ENCODE data around the gene KRT33B. TPM values are rescaled to one million over a fixed set of nuclear protein-coding genes. Genes with fewer than 3 reads are reported as not detected.
"Not testable (repeated sequence)": the region's sequence is repeated elsewhere in the genome, so short reads cannot be mapped to it uniquely, and the experiment has no call there.

KRT33B gene
- total and polyA plus RNA-seq, 9 donors, result 0.08 to 0.37 (median 0.19) TPM

DNA sequence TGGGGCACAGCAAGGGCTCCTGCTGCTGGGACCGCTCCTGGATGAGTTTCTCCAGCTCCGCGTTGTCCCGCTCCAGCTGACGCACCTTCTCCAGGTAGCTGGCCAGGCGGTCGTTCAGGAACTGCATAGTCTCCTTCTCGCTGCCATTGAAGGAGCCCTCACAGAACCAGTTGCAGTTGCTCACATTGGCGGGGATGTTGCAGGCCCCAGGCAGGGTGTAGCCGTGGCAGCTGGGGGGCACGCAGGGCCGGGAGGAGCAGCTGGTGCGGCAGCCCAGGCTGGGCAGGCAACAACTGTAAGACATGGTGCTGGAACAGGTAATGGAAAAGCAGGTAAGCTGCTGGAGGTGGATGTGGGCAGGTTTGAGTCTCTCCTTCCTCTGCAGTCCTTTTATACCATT lies 12.3 kb upstream of the KRT33B start, which contains the start of gene KRT34:
Gene KRT34 (minus strand): TSS at position 364 of the 400 bp plus-strand sequence. CDS start 60 bp downstream, at position 304.
- not testable (repeated sequence) for H3K27ac ChIP-seq (ENCODE audit: low read length); H3K36me3 ChIP-seq (ENCODE audit: control insufficient read depth, insufficient read depth, low read length); H3K27me3 ChIP-seq (ENCODE audit: control insufficient read depth, insufficient read depth, low read length); H3K9me3 ChIP-seq (replicated peaks; ENCODE audit: control insufficient read depth, low read depth, low read length); H3K4me3 ChIP-seq (ENCODE audit: low read length); DNase-seq; H3K4me1 ChIP-seq (ENCODE audit: control insufficient read depth, insufficient read depth, low read length)
- WGBS (ENCODE audit: insufficient coverage), result 91% methylated on average over 10 of the region's 13 CpGs

DNA sequence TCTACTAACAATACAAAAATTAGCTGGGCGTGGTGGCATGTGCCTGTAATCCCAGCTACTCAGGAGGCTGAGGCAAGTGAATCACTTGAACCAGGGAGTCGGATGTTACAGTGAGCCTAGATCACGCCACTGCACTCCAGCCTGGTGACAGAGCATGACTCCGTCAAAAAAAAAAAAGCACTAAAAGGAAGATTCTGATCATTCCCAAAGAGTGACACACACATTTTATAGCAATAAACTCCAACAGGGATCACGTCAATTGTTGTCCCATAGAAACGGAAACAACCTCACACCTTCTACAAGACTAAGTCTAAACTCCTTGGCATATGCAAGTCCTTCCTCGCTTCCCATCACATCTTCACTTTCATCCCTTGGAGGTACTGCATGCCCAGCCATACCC lies 10.5 kb upstream of the KRT33B start:
- H3K36me3 ChIP-seq (ENCODE audit: control insufficient read depth, insufficient read depth, low read length); H3K27ac ChIP-seq (ENCODE audit: low read length); H3K9me3 ChIP-seq (replicated peaks; ENCODE audit: control insufficient read depth, low read depth, low read length); DNase-seq; H3K4me1 ChIP-seq (ENCODE audit: control insufficient read depth, insufficient read depth, low read length); H3K27me3 ChIP-seq (ENCODE audit: control insufficient read depth, insufficient read depth, low read length); H3K4me3 ChIP-seq (ENCODE audit: low read length): not testable (repeated sequence)
- 90% methylated on average over 6 of the region's 7 CpGs for WGBS (ENCODE audit: insufficient coverage)

DNA sequence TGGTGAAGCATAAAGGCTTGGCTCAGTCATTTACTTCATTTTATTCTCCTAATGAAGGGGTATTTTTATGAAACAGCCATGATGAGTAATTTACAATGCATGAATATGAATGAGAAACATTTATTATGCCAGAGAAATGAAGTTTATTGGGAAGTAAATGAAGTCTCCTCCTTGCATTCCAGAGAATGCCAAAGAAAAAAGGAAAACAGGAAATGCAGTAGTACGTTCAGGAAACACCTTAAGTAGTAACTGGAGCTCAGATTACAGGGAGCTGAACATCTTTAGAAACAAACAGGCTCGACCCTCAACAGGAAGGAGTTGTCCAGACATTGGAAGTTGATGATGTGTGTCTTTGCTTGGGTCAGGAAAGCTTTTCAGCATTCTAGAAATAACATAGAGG lies 7.9 kb upstream of the KRT33B start:
- WGBS (ENCODE audit: insufficient coverage), result 7% methylated on average over 2 of the region's 2 CpGs
- H3K27ac ChIP-seq (ENCODE audit: low read length), result no peak overlapping the region
- H3K27me3 ChIP-seq (ENCODE audit: control insufficient read depth, insufficient read depth, low read length), result no peaks in the 10 kb centered on the region
- H3K9me3 ChIP-seq (replicated peaks; ENCODE audit: control insufficient read depth, low read depth, low read length), result no peaks in the 10 kb centered on the region
- no peaks in the 10 kb centered on the region for H3K4me1 ChIP-seq (ENCODE audit: control insufficient read depth, insufficient read depth, low read length)
- no peaks in the 10 kb centered on the region for H3K36me3 ChIP-seq (ENCODE audit: control insufficient read depth, insufficient read depth, low read length)
- no peak for DNase-seq
- H3K4me3 ChIP-seq (ENCODE audit: low read length), result no peak overlapping the region

DNA sequence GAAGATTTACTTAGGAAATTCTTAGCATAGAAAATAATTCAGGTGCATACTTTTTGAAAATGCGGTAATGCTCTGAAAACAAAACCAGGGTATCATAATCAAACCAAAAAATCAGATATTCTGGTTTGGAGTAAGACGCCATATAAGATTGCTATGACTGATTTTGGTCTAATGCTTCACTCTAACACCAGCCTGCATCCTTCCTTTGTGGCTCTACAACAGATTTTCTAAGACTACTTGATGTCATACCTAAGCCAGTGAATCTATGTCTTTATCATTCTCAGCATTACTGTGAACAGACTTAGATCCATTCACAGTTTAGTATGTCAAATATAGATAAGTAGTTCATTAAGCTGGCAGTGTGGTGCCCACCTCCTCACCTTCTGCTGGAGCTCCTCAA lies 590 bp downstream of the KRT33B start:
- peaks cover 2% of the 10 kb centered on the region for H3K4me1 ChIP-seq (ENCODE audit: control insufficient read depth, insufficient read depth, low read length)
- no peaks in the 10 kb centered on the region for H3K27me3 ChIP-seq (ENCODE audit: control insufficient read depth, insufficient read depth, low read length)
- H3K27ac ChIP-seq (ENCODE audit: low read length), result no peak overlapping the region
- DNase-seq, result no peak
- no peaks in the 10 kb centered on the region for H3K9me3 ChIP-seq (replicated peaks; ENCODE audit: control insufficient read depth, low read depth, low read length)
- H3K4me3 ChIP-seq (ENCODE audit: low read length), result no peak overlapping the region
- no CpG with 5 or more reads among the region's 2 CpGs for WGBS (ENCODE audit: insufficient coverage)
- H3K36me3 ChIP-seq (ENCODE audit: control insufficient read depth, insufficient read depth, low read length), result no peaks in the 10 kb centered on the region

DNA sequence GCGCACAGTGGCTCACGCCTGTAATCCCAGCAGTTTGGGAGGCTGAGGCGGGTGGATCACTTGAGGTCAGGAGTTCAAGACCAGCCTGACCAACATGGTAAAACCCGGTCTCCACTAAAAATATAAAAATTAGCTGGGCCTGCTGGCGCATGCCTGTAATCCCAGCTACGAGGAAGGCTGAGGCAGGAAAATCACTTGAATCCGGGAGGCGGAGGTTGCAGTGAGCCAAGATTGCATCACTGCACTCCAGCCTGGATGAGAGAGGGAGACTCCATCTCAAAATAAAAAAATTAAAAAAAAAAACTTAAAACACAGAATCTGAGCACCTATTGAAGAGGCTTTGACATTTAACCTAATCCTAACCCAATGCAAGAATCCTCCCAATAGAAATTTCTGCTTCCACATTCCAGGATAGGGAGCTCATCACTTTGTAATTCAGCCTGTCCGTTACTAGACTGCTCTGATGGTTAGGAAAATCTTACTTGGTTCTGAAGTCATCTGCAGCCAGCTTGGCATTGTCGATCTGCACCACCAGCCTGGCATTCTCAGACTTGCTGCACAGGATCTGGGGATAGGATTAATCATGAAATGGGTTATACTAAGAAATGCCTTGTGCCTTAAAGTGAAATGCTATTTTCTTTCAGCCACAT lies 2.1 kb downstream of the KRT33B start:
- 82% methylated on average over 3 of the region's 10 CpGs for WGBS (ENCODE audit: insufficient coverage)
- peaks cover 4% of the 10 kb centered on the region for H3K27me3 ChIP-seq (ENCODE audit: control insufficient read depth, insufficient read depth, low read length)
- peak; percentile 22 for DNase-seq
- no peak overlapping the region for H3K27ac ChIP-seq (ENCODE audit: low read length)
- H3K4me3 ChIP-seq (ENCODE audit: low read length), result no peak overlapping the region
- peaks cover 2% of the 10 kb centered on the region for H3K4me1 ChIP-seq (ENCODE audit: control insufficient read depth, insufficient read depth, low read length)
- H3K36me3 ChIP-seq (ENCODE audit: control insufficient read depth, insufficient read depth, low read length), result no peaks in the 10 kb centered on the region
- H3K9me3 ChIP-seq (replicated peaks; ENCODE audit: control insufficient read depth, low read depth, low read length), result no peaks in the 10 kb centered on the region

DNA sequence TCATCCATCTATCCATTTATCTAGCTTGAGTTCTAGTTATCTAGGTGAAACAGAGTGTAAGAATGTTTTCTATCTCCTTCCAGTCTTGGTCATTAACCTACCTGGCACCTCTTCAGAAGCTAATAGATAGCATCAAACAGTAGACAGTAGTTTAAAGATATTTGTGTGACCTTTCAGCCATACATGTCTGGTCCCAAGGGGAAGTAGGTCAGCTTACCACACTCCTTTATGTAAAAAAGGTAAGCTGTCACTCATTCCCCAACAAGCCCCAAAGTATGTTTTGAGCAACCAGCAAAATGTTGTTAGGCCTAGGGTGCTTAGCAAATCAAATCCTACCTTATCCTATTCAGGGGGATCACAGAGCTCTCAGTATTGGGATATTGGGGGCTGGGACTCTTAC lies 3.5 kb downstream of the KRT33B start:
- Histone ChIP-seq H3K27me3 (ENCODE audit: control insufficient read depth, insufficient read depth, low read length) (peaks cover 4% of the 10 kb centered on the region), H3K4me1 (ENCODE audit: control insufficient read depth, insufficient read depth, low read length) (peaks cover 2% of the 10 kb centered on the region), H3K36me3 (ENCODE audit: control insufficient read depth, insufficient read depth, low read length) (no peaks in the 10 kb centered on the region), H3K4me3 (ENCODE audit: low read length) (no peak overlapping the region), H3K9me3 (replicated peaks; ENCODE audit: control insufficient read depth, low read depth, low read length) (peaks cover 2% of the 10 kb centered on the region), H3K27ac (ENCODE audit: low read length) (no peak overlapping the region)
- DNase-seq, result no peak

DNA sequence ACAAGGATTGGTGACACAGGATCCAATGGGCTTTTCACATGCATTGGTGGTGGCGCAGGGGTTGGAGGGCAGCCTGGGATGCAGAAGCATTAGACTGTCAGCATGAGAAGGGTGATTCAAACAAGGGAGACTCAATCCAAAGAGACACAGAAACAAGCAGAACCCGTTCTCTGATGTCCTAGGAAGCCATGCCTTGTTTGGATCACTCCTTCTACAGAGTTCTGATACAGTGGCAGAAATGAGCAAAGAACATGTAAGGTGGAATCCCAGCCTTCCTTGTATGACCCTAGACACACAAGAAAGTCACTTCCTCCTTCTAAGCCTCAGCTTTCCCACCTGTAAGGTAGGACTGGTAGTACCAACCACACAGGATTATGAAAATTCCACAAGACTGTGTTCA lies 5.7 kb downstream of the KRT33B start:
- no peak overlapping the region for H3K27ac ChIP-seq (ENCODE audit: low read length)
- H3K4me1 ChIP-seq (ENCODE audit: control insufficient read depth, insufficient read depth, low read length), result peaks cover 2% of the 10 kb centered on the region
- peaks cover 4% of the 10 kb centered on the region for H3K27me3 ChIP-seq (ENCODE audit: control insufficient read depth, insufficient read depth, low read length)
- H3K9me3 ChIP-seq (replicated peaks; ENCODE audit: control insufficient read depth, low read depth, low read length), result peaks cover 2% of the 10 kb centered on the region
- DNase-seq, result no peak
- H3K36me3 ChIP-seq (ENCODE audit: control insufficient read depth, insufficient read depth, low read length), result no peaks in the 10 kb centered on the region
- H3K4me3 ChIP-seq (ENCODE audit: low read length), result no peak overlapping the region
- WGBS (ENCODE audit: insufficient coverage), result 86% methylated on average over 1 of the region's 2 CpGs

DNA sequence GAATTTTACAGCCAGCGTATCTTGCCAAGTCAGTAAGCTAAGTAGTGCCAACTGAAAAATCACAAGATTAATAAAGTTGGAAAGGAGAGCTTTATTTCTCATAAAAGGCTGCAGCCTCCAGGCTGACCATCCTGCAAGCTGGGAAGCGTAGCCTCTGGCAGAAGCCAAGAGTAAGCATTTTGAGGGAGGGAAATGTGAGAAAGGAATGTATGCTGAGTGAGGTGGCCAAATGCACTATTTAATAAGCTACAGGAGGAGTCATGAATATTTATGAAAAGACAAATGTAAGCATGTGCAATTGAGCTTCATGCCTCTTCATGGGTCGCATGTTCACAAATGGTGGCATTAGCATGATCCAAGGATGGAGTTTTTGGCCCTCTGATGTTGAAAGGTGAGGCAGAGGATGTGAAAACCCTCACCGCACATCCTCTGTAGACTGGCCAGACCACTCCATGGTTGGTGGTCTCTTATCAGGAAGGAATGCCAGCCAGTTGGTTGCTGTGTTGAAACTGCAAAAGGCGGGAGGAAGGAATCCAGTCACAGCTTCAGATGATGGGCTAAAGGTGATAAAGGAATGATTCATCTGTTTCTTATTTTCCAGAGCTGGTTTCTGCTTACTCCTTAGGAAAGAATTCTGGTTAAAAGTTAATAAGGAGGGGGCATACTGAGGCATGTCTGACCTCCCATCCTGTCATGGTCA lies 9.2 kb downstream of the KRT33B start:
- WGBS (ENCODE audit: insufficient coverage), result 76% methylated on average over 4 of the region's 5 CpGs
- H3K27me3 ChIP-seq (ENCODE audit: control insufficient read depth, insufficient read depth, low read length), result peaks cover 4% of the 10 kb centered on the region
- H3K4me1 ChIP-seq (ENCODE audit: control insufficient read depth, insufficient read depth, low read length), result peaks cover 2% of the 10 kb centered on the region
- H3K36me3 ChIP-seq (ENCODE audit: control insufficient read depth, insufficient read depth, low read length), result no peaks in the 10 kb centered on the region
- H3K9me3 ChIP-seq (replicated peaks; ENCODE audit: control insufficient read depth, low read depth, low read length), result peaks cover 2% of the 10 kb centered on the region
- DNase-seq, result no peak
- H3K27ac ChIP-seq (ENCODE audit: low read length), result no peak overlapping the region
- no peak overlapping the region for H3K4me3 ChIP-seq (ENCODE audit: low read length)

DNA sequence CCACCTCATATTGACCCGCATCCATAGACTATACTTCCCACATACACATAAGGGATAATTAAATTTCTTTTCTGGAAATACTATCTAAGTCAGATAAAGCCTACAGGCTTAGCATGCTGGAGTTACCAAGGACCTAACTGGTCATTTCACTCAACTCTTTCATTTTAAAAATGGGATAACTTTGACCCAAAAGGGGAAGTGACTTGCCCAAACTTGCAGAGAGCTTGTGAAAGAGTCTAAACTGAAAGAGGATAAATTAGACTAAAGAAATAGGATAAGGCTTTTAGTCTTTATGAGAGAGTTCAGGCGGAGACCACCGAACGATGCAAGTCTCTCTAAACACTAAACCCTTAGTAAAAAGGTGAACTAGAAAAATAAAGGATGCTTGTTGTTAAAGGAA lies 15.1 kb downstream of the KRT33B start:
- H3K9me3 ChIP-seq (replicated peaks; ENCODE audit: control insufficient read depth, low read depth, low read length), result no peaks in the 10 kb centered on the region
- no CpG with 5 or more reads among the region's 4 CpGs for WGBS (ENCODE audit: insufficient coverage)
- H3K27me3 ChIP-seq (ENCODE audit: control insufficient read depth, insufficient read depth, low read length), result no peaks in the 10 kb centered on the region
- no peak overlapping the region for H3K4me3 ChIP-seq (ENCODE audit: low read length)
- no peak for DNase-seq
- no peak overlapping the region for H3K27ac ChIP-seq (ENCODE audit: low read length)
- no peaks in the 10 kb centered on the region for H3K36me3 ChIP-seq (ENCODE audit: control insufficient read depth, insufficient read depth, low read length)
- H3K4me1 ChIP-seq (ENCODE audit: control insufficient read depth, insufficient read depth, low read length), result no peaks in the 10 kb centered on the region

DNA sequence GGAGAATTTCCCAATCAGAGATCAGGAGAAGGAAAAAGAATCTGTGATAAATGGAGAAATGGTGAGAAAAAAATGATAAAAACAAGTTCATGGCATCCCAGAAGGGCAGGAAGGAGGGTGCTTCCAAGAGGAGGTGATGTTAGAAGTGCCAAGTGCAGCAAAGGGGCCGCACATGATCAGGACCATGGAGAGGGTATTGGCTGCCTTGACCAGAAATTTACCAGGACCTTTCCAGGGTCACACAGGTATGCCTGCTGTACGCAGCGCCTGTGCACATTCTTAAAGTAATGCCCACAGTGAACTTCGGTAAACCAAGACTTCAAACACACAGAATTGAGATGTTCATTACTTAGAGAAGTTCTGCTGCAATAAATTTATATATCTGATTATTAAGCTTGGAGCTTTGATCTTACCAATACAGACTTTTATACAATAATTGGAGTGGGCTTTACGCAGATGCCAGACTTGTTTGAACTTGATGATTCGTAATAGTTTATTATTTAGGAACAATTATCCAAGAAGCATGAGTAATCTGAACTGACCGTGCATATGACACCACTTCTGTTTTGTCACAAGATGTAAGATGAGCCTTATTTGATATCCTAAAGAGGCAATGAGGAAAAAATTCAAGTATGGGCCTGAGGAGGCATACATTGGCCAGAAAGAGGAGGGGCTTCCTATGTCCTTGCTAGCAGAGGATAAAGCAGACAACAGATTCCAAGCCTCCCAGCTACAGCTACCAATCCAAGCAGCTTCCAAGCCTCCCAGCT lies 16.8 kb downstream of the KRT33B start:
- H3K27me3 ChIP-seq (ENCODE audit: control insufficient read depth, insufficient read depth, low read length), result no peaks in the 10 kb centered on the region
- H3K36me3 ChIP-seq (ENCODE audit: control insufficient read depth, insufficient read depth, low read length), result no peaks in the 10 kb centered on the region
- H3K27ac ChIP-seq (ENCODE audit: low read length), result no peak overlapping the region
- no peak overlapping the region for H3K4me3 ChIP-seq (ENCODE audit: low read length)
- H3K9me3 ChIP-seq (replicated peaks; ENCODE audit: control insufficient read depth, low read depth, low read length), result no peaks in the 10 kb centered on the region
- 93% methylated on average over 2 of the region's 7 CpGs for WGBS (ENCODE audit: insufficient coverage)
- no peak for DNase-seq
- H3K4me1 ChIP-seq (ENCODE audit: control insufficient read depth, insufficient read depth, low read length), result no peaks in the 10 kb centered on the region

Data from muscle of leg (tissue), 11 donors.